ENCODE results near the gene GRAMD2B.
"Not testable (repeated sequence)": the region's sequence is repeated elsewhere in the genome, so short reads cannot be mapped to it uniquely, and the experiment has no call there.

GRAMD2B gene

DNA sequence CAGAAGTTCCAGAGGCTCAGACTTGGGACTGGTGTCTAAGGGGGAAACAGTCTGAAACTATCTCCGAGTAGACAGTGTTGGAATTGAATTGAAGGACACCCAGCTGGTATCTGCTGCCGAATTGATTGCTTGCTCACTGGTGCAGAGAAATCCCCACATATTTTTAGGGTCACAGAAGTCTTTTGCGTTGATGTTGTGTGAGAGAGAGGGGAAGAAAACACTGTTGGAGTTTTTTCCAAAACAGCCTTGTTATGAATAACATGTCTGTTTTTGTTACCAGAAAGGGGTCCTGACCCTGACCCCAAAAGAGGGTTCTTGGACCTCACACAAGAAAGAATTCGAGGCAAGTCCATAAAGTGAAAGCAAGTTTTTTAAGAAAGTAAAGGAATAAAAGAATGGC is 90.5 kb downstream of the GRAMD2B start:
- no peak for DNase-seq (ENCODE audit: low read depth, low spot score)

DNA sequence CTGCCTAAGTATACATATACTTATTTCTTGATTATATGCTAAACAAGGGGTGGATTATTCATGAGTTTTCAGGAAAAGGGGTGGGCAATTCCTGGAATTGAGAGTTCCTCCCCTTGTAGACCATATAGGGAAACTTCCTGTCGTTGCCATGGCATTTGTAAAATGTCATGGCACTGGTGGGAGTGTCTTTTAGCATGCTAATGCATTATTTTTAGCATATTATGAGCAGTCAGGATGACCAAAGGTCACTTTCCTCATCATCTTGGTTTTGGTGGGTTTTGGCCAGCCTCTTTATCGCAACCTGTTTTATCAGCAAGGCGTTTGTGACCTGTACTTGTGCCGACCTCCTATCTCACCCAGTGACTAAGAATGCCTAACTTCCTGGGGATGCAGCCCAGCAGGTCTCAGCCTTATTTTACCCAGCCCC is 90.9 kb downstream of the GRAMD2B start:
- no peak for DNase-seq (ENCODE audit: low read depth, low spot score)

DNA sequence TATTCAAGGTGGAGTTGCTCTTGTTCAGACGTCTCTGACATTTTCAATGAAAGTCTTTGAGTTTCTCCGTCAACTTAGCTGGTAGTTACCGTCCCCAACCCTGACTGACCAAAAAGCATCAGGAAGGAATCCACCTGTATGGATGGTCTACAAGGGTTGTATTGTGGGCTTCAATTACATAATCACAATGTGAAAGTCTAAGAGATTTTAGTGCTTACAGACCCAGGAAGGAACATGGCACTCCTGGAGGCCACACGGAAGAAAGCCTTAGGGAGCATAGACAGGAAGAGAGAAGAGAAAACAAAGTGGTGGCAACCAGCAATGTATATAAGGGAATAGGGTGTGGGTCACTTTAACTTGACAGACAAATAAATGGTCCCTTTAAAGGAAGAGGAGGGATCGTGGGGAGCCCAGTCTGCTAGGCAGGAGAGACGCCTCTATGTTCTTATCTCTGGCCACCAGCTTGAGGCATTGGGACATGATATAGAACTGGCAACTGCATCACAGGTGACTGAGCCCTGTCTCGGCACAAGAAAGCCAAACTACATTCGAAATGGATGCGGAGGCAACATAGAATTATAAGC is 91.4 kb downstream of the GRAMD2B start:
- no peak for DNase-seq (ENCODE audit: low read depth, low spot score)

DNA sequence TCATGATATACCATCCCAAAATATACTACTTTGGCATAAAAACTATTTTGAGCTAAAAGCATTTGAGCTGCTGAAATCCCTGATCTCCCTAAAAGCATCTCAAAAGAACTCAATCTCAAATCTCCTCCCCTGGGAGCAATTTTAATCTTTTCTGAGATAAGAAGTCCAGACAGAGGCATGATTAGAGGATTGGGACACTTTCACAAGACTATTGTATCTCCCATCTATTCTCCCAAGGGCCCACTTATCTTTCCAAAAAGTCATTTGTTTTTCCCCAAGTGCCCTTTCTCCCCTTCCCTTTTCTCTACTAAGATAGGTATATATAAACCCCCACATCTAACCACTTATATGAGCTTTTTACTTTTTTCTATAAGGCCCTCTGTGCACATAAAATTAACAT is 92.1 kb downstream of the GRAMD2B start:
- DNase-seq (ENCODE audit: low read depth, low spot score) = no peak

DNA sequence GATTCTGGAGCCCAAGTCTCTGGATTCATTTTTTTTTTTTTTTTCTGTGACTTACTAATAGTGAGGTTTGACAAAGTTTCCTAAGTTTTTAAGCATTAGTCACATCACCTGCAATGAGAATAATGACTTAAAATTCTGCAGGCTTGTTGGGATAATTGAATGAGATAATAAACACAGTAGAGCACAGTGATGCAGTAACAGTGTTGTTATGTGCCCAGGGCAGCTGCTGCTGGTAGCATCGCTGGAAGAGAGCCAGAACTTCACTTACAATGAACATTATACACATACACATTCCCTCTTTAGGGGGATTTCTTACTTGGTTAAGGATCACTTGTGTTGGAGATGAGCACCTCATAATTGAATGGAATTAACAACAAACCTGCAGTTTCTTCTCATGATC is 92.9 kb downstream of the GRAMD2B start:
- no peak for DNase-seq (ENCODE audit: low read depth, low spot score)

DNA sequence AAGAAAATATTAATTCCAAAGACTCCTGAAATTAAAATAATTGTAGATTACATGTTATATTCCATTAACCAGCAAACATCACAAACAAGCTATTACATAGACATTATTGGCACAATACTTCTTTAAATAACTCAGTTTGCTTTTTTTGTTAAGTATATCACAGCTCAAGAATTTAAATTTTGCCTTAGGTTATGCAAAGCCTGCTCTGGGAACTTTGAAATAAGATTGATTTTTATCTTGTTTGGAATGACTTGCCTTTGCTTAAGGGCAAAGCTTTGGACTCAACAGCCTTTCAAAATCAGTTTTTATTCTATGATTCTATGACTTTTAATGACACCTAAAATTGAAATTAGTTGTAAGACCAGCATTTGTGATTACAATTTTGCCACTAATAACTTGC is 93.6 kb downstream of the GRAMD2B start:
- no peak for DNase-seq (ENCODE audit: low read depth, low spot score)

DNA sequence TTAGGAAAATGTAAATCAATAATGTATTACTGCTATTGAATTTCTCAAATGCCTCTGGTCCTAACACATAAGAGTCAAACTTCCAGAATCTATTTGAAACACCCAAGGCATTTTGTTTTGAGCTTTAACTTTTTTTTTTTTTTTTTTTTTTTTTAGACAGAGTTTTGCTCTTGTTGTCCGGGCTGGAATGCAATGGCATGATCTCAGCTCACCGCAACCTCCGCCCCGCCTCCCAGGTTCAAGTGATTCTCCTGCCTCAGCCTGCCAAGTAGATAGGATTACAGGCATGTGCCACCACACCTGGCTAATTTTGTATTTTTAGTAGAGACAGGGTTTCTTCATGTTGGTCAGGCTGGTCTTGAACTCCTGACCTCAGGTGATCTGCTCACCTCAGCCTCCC is 96.0 kb downstream of the GRAMD2B start:
- not testable (repeated sequence) for DNase-seq (ENCODE audit: low read depth, low spot score)

DNA sequence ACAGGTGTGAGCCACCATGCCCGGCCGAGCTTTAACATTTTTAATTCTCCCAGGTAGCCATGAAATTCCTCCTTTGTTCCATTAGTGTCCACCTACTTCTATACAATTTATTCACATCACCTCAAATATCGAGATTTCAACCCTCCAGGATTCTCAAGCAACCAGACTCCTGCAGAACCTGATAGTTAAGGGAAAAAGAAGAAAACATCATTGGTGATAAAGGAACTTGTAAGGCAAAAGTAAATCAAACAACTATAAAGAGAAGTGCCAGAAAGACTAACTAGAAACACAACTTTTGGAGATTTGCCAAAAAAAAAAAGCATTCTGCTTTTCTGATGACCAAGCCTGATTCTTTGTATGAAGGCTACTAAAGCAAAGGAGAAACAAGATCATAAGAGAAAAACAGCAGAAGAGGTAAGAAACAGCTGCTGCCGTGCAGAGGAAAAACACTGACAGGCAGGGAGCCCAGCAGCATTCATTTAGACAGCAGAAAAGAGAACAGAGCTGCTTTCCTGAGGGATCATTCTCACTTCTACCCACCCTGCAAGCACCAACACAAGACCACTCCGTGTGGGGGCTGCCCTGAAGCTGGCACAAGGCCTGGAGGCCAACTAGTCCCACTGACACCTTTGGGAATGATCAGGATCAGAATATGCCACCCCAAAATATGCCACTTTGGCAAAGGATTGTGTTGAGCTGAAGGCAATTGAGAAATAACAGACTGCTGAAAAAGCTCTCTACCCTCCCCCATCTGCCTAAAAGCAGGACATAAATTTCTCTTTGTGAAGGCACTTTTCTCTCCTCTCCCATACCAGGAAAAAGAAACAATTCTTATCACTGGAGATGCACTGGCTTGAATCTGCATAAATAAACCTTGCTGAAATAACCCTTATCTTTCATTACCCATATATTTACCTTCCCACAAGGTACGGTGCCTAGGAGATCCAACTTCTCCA is 96.7 kb downstream of the GRAMD2B start:
- DNase-seq (ENCODE audit: low read depth, low spot score) = no peak

DNA sequence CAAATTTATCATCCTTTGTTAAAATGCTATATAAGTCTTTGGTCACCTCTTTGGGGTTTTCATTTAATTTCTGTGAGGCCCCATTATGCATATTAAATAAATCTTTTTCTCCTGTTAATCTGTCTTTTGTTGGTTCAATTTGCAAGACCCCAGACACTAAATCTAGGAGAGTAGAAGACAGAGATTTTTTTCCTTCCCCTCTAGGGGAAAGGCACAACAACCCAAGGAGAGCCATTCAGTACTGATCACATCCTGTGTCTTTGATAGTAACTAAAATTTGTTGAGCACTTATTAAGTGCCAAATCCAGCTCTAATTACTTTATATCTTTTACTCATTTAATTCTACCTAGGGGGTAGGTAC is 97.4 kb downstream of the GRAMD2B start:
- no peak for DNase-seq (ENCODE audit: low read depth, low spot score)

DNA sequence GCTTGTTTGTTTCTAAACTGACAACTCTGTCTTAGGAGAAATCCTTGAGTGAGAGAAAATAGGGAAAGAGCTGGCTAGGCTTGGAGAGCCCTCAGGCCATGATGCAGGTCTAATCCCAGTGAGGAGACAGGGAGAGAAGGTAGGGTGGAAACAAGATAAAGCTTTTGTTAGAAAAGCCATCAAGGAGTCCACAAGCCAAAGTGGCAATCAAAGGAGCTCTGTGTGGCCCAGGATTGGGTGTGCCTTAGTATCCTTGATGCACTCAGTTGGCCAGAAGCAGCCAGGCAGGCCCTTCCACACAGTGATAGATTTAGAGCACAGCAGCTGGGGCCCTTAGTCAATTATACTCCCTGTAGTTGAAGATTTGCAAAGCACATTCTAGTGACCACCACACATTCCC is 97.9 kb downstream of the GRAMD2B start:
- no peak for DNase-seq (ENCODE audit: low read depth, low spot score)

DNA sequence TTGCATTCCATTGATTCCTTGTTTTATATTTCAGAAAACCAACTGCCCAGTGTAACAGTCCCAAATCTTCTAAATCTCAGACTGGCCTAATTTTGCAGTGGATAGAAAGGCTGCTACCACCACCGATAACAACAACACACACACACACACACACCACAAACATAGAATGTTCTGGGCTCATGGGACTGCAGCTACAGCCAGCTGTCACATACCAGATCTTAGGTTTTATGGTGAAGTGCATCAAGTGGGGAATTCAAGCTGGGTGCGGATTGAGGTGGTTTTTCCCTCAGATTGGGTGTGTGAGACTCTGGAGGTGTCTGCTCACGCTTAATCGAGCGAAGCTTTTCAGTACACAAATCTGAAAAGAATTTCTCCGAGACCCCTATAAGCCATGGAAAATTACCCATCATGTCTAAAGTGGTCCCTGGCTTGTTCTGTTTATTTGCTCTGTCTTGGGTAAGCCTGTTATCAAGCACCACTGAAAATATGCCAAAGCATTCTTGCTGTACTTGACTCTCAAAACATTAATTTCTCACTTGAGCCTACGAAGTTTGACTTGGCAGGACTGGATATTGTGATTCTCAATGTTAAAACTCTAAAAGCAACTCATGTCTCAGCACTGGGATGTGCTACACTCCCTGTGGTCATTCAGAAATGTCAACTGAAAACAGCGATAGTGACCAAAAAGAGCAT is 100.8 kb downstream of the GRAMD2B start:
- DNase-seq (ENCODE audit: low read depth, low spot score) = no peak

DNA sequence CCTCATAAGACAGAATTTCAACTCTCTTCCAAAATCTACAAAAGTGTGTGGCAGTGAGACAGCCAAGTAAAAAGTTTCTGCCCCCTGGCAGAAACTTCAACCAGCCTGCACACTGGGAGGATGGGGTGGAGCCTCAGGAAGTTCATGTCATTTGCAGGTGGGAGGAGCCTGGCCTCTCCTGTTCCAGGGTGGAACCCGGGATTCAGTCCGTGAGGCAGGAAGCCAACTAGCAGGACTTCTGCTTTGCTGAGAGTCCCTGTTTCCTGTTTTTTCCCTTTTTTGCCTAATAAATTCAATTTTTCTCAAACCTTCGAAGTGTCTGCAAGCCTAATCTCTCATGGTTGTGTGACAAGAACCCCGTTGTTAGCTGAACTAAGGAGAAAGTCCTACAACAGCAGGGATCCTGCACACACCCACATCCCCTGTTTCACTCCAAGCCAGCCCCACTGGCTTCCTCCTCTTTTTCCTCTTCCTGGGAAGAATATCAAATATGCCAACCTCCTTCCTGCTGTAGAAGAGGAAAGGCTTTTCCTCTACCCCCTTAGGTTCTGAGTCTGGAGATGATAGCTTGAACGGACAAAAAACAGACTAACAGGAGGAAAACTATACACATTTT is 102.5 kb downstream of the GRAMD2B start:
- DNase-seq (ENCODE audit: low read depth, low spot score) = peak; percentile 30

DNA sequence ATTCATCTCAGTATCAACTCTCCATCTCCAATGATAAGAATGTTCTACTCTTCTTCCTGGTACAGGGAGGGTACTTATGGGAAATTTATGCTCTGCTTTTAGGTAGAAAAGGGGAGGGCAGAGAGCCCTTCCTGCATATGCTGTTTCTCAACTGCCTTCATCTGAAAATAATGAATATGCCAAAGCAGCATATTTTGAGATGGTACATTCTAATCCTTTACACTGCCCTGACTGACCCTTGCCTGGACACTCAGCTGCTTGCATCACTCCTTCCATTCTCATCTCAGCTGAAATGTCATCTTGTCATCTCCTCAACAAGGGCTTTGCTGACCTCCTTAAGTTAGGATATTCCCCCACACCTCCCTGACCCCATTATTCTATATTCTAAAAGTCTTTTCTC is 103.3 kb downstream of the GRAMD2B start:
- no peak for DNase-seq (ENCODE audit: low read depth, low spot score)

DNA sequence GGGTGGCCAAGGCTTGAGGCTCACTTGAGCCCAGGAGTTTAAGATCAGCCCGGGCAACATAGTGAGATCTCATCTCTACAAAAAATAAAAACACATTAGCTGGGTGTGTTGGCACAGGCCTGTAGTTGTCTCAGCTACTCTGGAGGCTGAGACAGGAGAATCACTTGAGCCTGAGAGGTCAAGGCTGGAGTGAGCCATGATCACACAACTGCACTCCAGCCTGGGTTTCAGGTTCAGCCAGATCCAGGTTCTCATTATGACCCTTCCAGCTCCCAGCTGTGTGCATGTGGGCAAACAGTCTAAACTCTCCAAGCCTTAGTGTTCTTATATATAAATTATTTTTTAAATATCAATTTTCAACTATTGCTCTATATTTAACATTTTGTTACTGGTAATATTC is 103.9 kb downstream of the GRAMD2B start:
- DNase-seq (ENCODE audit: low read depth, low spot score) = no peak

DNA sequence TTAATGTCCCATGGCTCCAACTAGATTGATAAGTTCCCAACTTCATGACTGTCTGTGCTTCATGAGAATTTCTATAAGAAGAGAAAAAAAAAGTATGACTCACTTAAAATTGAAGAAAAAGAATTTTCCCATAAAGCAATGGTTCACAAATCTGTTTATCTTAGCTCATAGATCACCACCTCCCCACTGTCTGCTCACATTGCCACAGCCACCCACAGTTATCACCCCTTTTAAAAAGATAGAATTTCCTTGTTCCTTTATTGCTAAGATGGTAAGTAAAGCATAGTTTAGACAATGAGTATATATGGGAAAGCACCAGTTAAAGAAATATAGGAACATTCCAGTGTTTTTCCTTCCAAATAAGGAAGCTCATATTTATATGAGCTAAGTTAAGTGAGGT is 104.7 kb downstream of the GRAMD2B start:
- DNase-seq (ENCODE audit: low read depth, low spot score) = no peak

DNA sequence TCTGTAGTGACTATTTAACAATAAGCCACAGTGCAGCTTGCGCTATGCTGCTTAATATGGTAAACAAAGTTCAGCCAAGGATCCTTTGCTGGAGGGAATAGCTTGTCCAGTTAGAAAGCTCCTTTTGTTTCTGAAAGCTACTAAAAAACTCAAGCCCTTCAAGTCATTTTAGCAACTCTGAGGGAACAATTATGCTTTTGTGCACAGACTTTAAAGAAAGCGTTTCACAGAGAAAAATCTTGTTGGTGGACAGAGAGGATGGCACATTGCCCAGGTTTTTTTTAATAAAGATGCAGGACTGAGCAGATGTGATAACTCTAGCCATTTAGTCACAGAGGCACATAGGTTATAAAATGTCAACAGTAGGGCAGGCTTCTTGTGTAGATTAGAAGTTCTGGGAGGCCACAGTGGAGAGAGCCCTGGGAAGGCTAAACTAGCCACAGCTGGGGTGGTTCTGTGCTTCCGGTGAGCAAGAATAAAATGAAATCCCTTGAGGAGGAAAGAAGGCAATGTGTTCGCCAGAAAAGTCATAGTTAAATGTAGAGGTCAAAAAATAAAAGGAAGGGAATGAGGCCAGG is 108.4 kb downstream of the GRAMD2B start:
- DNase-seq (ENCODE audit: low read depth, low spot score) = no peak

DNA sequence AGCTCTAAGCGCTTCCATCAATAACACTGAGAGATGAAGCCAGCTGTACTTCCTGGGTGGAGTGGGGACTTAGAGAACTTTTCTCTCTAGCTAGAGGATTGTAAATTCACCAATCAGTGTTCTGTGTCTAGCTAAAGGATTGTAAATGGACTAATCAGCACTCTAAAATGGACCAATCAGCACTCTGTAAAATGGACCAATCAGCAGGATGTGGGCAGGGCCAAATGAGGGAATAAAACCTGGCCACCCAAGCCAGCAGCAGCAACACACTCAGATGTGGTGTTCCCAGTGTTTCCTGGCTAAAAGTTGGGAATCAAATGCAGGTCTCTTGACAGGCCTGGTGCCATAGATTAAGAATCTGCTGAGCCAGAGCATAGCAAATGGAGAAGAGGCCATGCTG is 111.3 kb downstream of the GRAMD2B start:
- no peak for DNase-seq (ENCODE audit: low read depth, low spot score)

DNA sequence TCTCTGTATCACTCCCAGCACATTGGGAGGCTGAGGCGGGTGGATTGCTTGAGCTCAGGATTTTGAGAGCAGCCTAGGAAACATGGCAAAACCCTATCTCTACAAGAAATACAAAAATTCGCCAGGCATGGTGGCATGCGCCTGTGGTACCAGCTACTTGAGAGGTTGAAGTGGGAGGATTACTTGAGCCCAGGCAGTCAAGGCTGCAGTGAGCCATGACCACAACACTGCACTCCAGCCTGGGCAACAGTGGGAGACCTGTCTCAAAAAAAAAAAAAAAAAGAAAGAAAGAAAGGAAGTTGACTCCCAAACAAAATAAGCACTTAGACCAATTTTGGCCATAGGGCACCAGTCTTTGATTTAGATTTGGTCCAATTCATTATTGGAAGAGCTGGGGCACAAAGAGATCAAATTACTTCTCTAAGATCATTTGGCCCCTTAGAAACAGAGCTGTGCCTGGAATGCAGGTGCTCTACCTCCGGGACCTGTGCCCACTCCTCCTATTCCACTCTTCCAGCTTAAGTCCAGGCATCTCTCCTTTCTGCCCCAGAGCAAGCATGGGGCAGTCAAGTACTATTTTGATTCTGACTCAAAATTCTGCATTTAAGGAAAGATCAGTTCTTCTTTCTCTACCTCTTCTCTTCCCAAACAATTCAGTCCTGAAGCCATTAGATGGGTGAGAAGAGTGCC is 112.8 kb downstream of the GRAMD2B start:
- no peak for DNase-seq (ENCODE audit: low read depth, low spot score)

DNA sequence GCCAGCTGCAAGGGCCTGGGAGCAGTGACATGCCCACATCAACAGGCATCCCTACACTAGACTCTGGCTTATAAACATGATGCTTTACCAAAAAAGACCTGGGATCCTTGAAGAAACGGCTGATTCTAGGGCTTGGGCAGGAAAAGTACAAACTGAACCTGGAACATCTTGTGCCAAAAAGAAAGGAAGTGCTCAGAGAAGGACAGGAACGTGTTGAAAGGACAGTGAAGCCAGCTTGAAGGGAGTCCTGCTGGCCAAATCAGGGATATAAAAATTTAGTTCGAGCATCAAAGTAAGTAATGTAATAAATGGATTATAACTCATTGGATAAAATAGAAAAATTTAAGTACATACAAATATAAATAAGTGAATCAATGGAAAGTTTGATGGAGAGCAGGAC is 113.7 kb downstream of the GRAMD2B start:
- no peak for DNase-seq (ENCODE audit: low read depth, low spot score)

DNA sequence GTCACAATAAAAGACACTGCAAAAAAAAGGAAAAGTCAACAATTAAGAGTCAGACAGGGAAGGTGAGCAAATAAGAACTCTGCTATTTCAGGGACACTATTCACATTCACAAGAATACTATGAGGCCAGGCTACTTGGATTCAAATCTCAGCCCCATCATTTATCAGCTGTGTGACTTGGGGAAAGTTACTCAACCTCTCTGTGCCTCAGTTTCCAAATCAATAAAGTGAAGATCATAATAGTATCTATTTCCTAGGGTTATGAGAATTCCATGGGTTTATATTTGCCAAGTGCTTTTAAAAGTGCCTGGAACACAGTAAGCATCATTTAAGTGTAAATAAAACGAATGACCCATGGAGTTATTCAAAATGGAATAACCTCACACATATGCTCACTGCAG is 115.4 kb downstream of the GRAMD2B start:
- no peak for DNase-seq (ENCODE audit: low read depth, low spot score)

DNA sequence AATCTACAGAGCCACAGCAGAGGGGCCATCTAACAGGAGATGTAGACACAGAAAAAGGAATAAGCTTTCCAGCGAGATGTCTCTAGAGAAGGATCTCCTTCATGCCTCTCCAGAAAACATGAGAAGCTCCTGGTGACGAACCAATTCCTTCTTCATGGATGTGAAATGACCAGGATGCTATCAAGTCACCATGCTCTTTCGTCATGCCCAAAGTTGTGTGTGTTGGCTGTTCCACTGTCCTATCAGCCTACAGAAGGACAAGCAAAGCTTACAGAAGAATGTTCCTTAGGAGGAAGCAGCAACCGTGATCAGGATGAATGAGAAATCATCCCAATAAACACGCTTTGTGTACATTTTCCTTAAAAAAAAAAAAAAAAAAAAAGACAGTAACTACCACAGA is 117.4 kb downstream of the GRAMD2B start:
- DNase-seq (ENCODE audit: low read depth, low spot score) = no peak

All from iPS DF 19.7 (cell line).